GM19467 (cell line): ENCODE data around the gene TIMM17A.

Source experiments
- ATAC-seq: cut with Tn5 transposase; IDR thresholded peaks from one replicate; pipeline ENCODE4 v1.9.1; 2021; ENCODE audit warnings: mild to moderate bottlenecking, moderate library complexity; ENCODE audit not compliant: unreplicated experiment

TIMM17A gene

DNA sequence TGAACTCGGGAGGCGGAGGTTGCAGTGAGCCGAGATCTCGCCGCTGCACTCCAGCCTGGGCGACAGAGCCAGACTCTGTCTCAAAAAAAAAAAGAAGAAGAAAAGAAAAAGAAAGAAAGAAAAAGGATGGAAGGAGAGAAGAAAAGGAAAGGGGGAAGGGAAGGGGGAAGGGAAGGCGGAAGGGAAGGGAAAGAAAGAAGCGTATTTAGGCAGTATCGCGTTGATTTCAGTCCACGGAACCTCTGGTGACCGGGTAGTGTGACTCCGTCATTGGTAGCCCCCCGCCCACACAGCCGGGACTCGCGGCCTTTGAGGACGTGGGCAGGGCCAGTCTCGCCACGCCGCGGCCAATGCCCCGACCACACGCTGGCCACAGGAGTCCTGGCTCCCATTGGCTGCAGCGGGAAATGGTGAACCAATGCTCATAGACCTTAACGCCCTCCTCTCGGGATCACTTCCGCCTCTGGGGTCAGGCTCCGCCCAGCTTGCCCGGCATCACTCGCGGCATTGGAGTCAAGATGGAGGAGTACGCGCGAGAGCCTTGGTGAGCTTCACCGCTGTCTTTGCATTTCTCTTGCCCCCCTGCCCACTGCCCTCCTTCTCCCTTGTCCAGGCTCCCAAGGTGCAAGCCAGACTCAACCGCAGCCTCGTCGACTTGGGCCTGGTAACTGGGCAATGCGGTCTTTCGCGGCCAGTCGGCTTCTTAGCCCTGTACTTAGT is at the start of gene TIMM17A:
Gene TIMM17A (plus strand): TSS at position 495 of the 720 bp plus-strand sequence. CDS start 24 bp downstream, at position 519.
- ATAC-seq: peak; percentile 97

DNA sequence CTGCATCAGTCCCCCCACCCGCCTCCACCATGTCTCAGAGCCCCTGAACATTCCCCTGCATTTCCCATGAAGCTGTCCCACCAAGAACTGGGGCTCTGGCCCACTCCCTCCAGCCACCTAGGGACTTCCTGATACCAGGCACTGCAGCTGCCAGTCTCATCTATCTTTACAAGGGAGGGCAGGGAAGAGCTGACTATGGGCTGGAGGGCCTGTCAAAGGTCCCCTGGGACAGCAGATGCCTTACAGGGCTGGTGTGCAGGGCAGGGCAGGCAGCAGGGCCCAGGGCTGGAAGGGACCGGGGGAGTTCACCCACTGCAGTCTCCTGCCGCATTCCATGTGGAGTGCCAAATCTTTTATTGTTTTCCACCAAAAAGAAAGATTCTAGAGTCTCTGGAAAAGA is 49.0 kb upstream of the TIMM17A start:
- ATAC-seq: no peak

DNA sequence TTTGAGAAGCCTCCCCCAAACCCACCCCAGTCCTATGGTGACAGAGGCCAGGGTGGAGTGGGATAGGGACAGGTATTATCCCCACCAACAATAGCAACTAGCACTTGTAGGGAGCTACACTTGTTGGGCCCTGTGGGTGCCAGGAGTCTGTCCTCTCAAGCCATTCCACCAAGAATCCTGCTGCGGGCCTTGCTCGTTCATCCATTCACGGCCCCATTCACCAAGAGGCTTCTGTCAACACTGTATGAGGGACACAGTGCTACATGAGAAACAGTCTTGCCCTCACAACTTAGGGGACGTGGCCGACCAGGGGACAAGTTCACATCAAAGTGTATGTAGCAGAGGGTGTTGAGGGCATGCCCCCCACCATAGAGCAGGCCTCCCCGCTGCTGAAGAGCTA is 47.7 kb upstream of the TIMM17A start:
- no peak for ATAC-seq

DNA sequence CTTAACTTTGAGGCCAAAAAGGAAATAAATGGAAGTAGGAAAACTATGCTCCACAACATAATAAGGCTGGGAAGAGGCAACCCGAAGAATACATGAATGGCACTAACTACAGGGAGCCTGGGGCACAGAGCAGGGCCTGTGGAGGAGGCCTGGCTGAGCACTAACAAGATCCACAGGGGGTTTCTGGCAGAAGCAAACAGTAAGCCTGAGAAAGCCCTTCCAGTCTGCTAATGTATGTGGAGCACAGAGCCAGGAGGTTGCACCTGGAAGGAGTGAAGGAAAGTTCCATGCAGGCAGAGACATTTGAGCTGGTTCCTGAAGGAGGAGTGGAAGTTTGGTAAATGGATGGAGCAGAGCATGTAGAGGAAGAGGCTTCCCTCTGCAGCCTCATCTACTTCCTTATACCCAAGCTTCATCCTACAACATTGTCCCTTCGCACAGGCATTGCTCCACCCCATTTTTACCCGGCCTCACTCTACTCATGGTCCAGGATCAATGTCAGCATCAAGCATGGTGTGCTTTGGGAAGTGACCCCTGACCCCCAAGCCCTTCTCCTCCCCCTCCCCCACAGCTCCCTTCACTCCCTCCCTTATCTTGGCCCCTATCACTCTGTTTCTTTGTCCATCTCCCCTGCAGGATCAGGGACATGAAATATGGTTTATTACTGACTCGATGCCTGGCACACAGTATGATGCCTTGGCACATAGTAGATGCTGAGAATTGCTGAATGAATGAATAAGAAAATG is 43.3 kb upstream of the TIMM17A start:
- ATAC-seq: no peak

DNA sequence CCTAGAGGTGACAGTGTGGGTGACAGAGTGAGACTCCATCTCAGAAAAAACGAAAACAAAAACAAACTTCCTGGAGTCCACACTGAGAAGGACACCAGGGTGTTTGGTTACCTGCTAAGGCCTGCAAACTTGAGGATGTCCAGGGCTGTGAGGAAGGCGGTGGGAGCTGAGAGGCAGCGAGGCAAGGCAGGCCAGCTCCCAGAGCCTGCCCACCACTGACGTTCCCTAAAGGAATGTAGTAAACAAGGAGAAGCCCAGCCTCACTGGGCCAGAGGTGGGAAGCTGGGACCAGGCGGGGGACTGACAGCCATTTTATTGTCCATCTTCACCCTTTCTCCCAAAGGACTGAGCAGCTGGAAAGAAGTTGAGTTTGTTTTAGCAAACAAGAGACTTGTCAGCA is 42.5 kb upstream of the TIMM17A start:
- ATAC-seq: no peak

DNA sequence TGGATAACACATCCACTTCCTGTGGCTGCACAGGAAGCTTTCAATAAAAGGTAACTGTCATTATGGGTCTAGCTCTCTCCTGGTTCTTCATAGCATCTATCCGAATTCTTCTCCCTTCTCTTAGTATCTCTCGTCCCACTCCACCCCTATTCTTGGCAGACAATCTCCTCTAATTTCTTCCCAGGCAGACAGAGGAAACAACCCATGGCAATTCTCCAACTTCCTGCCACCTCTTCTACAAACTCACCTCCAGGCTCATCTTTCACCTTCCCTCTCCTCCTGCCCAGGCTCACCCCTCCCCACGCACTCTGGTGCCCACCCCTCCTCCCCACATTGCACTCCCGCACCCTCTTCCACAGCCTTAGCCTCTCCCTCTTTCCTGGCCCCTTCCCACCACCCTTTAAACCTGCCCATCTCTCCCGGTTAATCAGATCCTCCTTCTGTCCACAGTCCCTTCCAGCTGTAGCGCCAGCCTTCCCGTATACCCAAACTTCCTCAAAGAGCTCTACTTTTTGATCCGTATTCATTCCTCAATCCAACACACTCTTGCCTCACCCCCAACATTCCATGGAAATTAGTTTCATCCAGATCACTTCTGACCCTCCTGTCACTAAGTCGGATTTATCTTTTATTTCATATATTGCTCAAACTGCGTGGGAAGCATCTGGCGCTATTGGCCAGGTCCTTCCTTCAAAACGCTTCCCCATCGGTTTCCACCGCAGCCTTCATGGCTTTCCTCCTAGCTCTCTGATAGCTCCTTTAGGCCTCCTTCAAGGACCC is 40.7 kb upstream of the TIMM17A start:
- no peak for ATAC-seq

DNA sequence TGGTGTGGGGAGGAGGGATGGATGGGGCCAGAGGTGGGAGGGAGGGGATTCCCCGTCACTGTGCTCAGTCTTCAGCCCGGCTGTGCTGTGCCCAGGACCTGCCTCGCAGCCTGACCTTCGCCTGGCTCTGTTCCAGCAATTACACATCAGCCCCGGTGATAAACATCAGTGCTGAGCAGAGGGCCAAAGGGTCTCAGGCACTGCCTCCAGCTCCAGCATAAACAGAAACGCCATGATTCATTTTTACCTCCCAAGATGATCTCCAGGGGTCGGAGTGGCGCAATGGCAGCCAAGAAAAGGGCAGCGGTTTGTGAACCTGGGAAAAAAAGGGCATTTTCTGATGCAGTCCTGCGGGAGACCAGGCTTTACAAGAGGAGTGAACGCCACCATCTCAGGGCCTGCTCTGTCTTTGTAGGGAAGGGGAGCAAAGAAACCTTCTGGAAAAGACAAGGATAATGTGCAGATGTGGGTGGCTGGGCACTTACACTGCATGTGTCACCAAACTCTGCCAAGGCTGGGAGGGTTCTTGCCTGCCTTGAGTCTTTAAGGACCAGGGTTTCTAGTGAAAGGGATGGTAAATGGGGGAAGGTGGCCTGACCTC is 38.6 kb upstream of the TIMM17A start:
- no peak for ATAC-seq

DNA sequence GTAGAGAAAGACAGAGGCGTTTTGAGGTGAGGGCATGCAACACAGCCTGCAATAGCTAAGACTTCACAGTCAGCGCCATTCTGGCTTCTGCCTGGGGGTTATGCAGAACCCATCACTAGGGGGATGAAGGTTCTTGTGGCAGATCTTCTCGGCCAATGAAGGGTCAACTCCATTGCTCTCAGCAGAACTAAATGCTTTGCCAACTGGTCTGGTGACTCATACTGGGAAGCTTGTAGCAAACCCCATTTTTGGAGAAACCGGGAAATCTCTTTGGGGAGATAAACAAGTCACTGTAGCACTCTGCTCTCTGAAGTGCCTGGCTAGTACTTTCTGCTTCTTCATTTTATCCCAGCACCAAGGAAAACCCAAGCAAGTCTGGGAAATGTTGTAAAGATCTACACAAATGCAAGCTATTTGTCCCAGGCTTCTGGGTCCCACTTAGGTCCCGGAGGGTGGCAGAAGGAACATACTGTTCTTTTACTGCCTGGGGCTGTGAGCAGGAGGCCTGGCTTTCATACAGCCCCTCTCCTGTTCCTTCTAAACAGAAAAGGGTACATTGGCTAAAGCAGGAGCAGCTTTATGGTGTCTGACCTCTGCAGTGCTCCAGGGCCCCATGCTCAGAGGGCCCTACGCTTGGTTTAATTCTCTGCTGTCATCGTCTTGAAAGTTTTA is 37.8 kb upstream of the TIMM17A start:
- no peak for ATAC-seq

DNA sequence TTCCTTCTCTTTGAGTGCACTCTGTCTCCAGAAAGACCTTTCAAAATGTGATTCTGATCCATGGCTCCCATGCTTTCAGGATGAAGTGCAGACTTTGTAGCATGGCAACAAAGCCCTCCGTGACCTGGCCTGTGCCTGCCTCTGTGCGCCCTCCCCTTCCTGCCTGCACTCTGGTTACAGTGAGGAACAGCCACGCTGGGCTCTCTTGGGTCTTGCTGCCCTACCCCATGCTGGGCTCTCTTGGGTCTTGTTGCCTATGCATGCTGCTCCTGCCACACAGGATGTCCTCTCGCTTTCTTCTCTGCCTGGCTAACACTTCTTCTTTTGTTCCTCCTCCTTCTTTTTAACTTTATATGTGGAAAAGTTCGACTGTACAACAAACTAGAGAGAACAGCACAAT is 37.0 kb upstream of the TIMM17A start:
- ATAC-seq: no peak

DNA sequence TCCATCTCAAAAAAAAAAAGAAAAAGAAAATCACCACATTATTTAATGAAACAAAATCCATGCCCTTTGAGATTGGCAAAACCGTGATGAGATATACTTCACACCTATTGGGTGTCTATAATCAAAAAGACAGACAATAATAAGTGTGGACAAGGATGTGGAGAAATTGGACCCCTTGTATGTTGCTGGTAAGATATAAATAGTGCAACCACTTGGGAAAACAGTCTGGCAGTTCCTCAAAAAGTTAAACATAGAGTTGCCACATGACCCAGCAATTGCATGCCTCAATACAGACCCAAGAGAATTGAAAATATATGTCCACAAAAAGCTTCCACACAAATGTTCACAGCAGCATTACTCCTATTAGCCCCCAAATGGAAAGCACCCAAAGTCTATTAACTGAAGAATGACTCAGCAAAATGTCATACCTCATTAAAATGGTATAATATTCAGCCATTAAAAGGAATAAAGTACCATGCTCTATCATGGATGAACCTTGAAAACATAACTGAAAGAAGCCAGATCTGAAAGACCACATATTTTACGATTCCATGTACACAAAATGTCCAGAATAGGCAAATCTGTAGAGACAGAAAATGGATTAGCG is 33.2 kb upstream of the TIMM17A start:
- ATAC-seq: no peak

DNA sequence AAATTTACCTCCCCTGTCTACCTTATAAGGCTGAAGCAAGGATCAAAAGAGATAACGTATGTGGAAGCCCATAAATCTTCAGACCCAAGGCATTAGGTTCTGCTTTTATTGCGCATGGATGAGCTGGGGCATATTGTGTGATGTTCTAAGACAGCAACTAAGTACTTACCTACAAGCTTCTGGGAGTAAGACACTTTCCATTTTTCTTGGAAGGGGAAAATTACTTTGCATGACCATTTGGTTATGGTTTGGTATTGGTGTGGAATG is 30.1 kb upstream of the TIMM17A start:
- ATAC-seq: no peak

DNA sequence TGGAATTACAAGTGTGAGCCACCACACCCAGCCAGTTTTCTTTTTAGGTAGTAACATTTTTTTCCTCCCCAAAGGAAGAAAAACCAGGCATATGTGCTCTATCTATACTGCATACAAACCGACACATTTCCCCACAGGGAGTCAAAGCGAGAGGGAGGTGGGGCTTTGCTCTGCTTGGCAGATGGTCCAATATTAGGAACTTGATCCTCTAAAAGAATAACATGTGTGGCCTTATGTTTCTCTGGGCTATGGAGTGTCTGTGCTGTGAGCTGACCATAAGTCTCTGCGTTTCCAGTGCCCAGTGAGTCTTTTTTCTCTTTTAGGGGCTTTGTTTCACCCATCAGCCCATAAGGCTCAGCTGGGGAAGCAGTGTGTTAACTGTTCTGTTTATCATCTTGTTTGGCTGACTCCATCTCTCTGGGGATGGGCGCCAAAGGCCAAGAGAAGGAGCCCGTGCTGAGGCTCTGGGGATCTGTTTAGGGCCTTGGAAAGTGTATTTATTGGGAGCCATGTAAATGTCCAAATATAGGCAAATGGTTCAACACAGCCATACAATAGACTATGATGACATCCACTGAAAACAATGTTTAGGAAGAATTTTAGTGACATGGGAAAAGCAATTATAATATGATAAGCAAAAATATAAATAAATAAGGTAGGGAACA is 29.2 kb upstream of the TIMM17A start:
- no peak for ATAC-seq

DNA sequence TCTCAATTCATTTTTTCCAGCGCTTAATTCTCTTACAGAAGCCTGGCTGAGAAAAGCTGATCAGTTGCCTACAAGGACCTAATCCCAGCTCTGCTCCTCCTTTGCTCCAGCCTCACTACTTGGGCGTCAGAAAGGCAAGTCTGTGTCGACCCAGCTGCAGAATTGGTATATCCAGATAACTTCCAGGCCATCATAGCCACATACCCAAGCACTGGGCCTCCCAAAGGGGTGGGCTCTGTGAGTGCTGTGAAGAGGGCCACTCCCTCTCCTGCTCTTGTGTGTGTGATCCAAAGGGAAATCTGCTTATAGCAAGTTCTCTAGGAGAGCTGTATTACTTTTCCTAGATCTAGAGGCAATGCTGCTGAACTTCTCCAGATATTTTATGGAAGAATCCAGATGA is 27.0 kb upstream of the TIMM17A start:
- no peak for ATAC-seq

DNA sequence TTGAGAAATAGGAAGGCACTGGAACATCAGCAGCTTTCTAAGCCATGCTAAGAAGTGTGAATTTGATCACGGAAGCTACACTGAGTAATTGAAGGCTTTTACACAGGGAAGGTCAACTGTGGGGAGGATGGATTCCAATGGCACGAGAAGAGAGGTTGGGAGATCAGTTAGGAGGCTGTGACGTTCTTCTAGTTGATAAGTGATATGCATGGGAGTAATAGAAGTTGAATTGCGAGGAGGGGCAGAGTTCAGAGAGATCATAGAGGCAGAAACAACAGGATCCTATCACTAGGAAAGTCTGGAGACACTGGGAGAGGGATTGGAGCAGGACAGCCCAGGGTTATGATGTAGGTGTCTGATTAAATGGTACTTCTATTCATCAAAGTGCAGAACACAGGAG is 25.2 kb upstream of the TIMM17A start:
- no peak for ATAC-seq

DNA sequence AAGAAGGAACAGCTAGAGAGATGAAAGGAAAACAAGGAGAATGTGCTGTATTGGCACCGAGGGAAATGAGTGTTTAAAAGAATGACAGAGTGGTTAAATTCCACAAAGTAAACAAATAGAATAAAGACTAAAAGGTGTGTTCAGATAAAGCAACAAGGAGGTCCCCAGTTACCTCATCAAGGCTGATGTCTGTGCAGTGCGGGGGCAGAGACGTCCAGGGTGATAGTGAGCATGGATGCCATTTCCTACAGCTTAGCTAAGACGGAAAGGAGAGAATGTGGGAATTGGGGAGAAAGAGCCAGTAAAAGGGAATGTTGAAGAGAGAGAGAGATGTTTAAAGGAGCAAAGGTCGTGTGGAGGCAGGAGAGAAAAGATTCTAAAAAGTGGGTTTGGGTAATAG is 24.5 kb upstream of the TIMM17A start:
- no peak for ATAC-seq

DNA sequence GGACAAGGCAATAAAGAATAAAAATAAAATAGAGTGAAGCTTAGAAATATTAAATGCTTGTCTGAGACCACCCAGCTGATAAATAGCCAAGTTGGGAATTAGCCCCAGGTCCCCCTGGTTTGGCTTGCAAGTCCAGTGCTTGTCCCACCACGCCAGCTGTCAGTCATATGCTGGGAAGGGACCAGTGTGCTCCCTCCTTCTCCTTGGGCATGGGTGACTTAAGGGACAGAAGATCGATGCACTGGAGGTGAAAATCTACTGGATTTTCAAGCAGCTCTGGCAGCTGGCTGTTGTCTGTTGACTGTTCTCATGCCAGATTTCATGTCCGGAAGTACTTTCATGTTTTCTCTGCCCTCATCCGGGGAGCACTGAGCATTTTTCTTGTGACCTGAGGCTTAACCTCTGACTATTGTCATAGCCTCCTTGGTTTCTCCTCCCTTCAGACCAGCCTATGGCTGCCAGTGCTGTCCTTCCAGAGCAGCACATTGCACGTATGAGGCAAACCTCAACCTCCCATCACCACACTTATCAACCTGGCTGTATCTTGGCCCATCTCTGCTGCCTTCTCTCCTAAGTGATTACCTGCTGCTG is 21.4 kb upstream of the TIMM17A start:
- no peak for ATAC-seq

DNA sequence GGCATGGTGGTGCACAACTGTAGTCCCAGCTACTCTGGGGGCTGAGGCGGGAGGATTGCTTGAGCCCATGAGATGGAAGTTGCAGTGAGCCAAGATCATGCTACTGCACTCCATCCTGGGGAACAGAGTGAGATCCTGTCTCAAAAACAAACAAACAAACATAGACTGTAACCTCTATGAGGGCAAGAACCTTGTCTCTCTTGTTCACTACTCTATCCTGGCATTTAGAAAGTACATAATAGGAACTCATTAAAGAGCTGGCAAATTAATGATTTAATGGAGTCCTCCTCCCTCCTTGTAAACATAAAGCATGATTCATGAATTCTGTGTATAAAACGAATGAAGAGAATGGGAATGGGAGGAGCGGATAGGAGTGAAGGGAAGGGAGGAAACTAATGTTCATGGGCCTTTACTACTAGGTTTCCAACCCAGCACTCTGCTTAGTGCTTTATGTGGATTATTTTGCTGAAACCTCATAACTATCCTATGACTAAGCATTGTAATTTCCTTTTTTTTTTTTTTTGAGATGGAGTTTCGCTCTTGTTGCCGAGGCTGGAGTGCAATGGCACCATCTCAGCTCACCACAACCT is 17.6 kb upstream of the TIMM17A start:
- ATAC-seq: no peak

DNA sequence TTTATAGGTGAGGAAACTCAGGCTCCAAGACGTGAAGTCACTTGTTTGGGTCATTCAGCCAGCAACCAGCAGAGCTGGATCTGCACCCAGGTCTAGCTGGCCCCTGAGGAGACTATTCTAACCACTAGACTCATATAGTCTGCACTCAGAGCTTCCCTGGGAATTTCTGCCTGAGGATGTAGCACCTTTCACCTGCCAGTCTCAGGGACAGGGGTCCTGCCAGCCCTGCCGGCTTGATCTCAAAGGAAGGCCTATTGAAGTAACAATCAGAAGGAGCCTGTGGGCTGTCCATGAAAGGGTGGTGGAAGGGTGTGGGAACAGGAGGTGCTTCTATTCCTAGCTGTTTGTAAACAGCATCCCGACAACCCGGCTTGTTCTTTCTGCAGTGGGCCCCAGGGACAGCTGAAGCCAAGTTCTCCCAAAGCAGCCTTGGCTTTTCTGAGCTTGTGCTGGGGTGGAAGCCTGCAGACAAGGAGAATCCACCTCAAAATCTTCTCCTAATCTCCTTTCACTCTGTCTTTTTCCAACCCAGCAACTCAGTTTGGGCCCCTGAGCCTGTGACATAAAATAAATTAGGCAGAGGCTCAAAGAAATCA is 16.8 kb upstream of the TIMM17A start:
- ATAC-seq: no peak

DNA sequence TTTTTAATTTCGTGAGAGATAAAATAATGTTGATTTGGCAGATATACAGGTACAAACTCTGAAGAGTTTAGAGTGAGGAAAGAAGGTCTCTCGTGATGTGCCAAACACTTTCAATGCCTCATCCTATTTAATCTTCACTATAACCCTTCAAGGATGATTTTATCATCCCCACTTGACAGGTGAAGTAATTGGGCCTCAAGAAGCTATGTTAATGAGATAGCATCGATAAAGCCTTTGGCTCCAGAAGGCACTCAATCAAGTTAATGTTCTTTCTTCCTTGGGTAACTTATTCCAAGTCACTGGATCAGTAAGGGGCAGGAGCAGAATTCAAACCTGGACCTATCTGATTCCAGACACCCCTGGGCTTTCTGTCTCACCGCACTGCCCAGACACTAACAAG is 16.2 kb upstream of the TIMM17A start:
- no peak for ATAC-seq
